DOHH2 (cell line): ENCODE results near the gene TRPM4.

Source experiments
- EZH2phosphoT487 ChIP-seq: fragments of 200-600 bp; sonication (generic); IDR thresholded peaks from 2 replicates; pipeline ENCODE4 v1.6.1; 2017; ENCODE audit warnings: borderline replicate concordance, mild to moderate bottlenecking, antibody characterized with exemption, low read length, moderate library complexity, mixed read lengths
- TF ChIP-seq, protein P1 (sequence below): fragments of 200-600 bp; sonication (generic); IDR thresholded peaks from one replicate; pipeline ENCODE4 v1.5.1; 2014; ENCODE audit warnings: antibody characterized with exemption, mild to moderate bottlenecking, low read depth, low read length; ENCODE audit not compliant: poor library complexity, severe bottlenecking

DNA sequence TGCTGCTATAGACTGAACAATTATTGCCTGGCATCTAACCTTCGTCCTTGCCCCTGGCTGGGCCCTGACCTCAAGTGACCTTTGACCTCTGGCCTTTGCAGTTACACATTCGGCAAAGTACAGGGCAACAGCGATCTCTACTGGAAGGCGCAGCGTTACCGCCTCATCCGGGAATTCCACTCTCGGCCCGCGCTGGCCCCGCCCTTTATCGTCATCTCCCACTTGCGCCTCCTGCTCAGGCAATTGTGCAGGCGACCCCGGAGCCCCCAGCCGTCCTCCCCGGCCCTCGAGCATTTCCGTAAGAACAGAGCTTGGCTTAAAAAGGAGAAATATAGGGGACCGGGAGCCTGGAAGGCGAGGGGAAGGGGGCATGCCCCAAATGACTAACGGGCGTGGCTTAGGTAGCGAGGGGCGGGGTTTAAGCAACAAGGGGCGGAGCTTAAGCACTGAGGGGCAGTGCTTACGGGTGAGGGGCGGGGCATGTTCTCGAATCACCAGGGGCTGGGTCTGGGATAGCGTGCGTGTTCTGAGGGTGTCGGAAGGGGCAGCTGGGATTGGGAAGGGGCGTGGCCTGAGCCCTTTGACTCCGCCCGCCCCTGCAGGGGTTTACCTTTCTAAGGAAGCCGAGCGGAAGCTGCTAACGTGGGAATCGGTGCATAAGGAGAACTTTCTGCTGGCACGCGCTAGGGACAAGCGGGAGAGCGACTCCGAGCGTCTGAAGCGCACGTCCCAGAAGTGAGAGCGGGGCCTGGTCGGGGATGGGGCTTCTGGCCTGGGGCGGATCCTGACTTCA lies 52.7 kb downstream of the TRPM4 start:
- TF ChIP-seq, protein P1, sequence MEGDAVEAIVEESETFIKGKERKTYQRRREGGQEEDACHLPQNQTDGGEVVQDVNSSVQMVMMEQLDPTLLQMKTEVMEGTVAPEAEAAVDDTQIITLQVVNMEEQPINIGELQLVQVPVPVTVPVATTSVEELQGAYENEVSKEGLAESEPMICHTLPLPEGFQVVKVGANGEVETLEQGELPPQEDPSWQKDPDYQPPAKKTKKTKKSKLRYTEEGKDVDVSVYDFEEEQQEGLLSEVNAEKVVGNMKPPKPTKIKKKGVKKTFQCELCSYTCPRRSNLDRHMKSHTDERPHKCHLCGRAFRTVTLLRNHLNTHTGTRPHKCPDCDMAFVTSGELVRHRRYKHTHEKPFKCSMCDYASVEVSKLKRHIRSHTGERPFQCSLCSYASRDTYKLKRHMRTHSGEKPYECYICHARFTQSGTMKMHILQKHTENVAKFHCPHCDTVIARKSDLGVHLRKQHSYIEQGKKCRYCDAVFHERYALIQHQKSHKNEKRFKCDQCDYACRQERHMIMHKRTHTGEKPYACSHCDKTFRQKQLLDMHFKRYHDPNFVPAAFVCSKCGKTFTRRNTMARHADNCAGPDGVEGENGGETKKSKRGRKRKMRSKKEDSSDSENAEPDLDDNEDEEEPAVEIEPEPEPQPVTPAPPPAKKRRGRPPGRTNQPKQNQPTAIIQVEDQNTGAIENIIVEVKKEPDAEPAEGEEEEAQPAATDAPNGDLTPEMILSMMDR, result no peak
- no peak for TF ChIP-seq EZH2phosphoT487
